Loucy (cell line): ENCODE results near the gene NME3.

ENCODE experiments used
- H2AFZ ChIP-seq: fragments of 200-600 bp; sonication (generic); 2 replicates; pipeline ENCODE4 v1.6.0; 2016; ENCODE audit warnings: antibody characterized with exemption, mild to moderate bottlenecking, low read length, moderate library complexity
- H3F3A ChIP-seq: fragments of 200-600 bp; 2 replicates; pipeline ENCODE4 v1.6.0; 2016; ENCODE audit warnings: antibody characterized with exemption, low read depth, mild to moderate bottlenecking
- H3K27me3 ChIP-seq: fragments of 200-600 bp; sonication (generic); 2 replicates; pipeline ENCODE4 v1.6.1; 2014; ENCODE audit warnings: low read length, mild to moderate bottlenecking; ENCODE audit not compliant: insufficient read depth, poor library complexity, severe bottlenecking
- H3K36me3 ChIP-seq: fragments of 200-600 bp; sonication (generic); 2 replicates; pipeline ENCODE4 v1.6.1; 2016; ENCODE audit warnings: low read length; ENCODE audit not compliant: insufficient read depth
- H3K4me1 ChIP-seq: fragments of 200-600 bp; sonication (generic); 2 replicates; pipeline ENCODE4 v1.5.1; 2014; ENCODE audit warnings: low read length, mild to moderate bottlenecking; ENCODE audit not compliant: insufficient read depth, poor library complexity, severe bottlenecking
- H3K4me2 ChIP-seq: fragments of 200-600 bp; sonication (generic); 2 replicates; pipeline ENCODE4 v1.6.0; 2014; ENCODE audit warnings: antibody characterized with exemption, low read length, low read depth, mild to moderate bottlenecking; ENCODE audit not compliant: poor library complexity, severe bottlenecking
- H3K4me3 ChIP-seq: fragments of 200-600 bp; sonication (generic); 2 replicates; pipeline ENCODE4 v1.5.1; 2014; ENCODE audit warnings: low read length, mild to moderate bottlenecking, mixed read lengths; ENCODE audit not compliant: poor library complexity, severe bottlenecking
- H3K79me2 ChIP-seq: fragments of 200-600 bp; sonication (generic); 2 replicates; pipeline ENCODE4 v1.6.1; 2014; ENCODE audit warnings: low read length; ENCODE audit not compliant: insufficient read depth
- H3K9ac ChIP-seq: fragments of 200-600 bp; sonication (generic); 2 replicates; pipeline ENCODE4 v1.6.0; 2014; ENCODE audit warnings: mild to moderate bottlenecking, low read depth, low read length, moderate library complexity; ENCODE audit not compliant: poor library complexity, severe bottlenecking
- H3K9me2 ChIP-seq: fragments of 200-600 bp; sonication (generic); replicated peaks from 2 replicates; pipeline ENCODE4 v1.6.1; 2016; ENCODE audit warnings: low read depth, low read length, mixed read lengths
- H3K9me3 ChIP-seq: fragments of 200-600 bp; sonication (generic); 2 replicates; pipeline ENCODE4 v1.6.1; 2014; ENCODE audit warnings: mild to moderate bottlenecking, antibody characterized with exemption, low read length, low read depth; ENCODE audit not compliant: insufficient read depth
- H4K20me1 ChIP-seq: fragments of 200-600 bp; sonication (generic); 2 replicates; pipeline ENCODE4 v1.6.0; 2014; ENCODE audit warnings: antibody characterized with exemption, low read length, mild to moderate bottlenecking; ENCODE audit not compliant: insufficient read depth, poor library complexity, severe bottlenecking
- EZH2phosphoT487 ChIP-seq: fragments of 200-600 bp; IDR thresholded peaks from 2 replicates; pipeline ENCODE4 v1.6.1; 2018; ENCODE audit warnings: antibody characterized with exemption, mild to moderate bottlenecking, moderate library complexity, borderline replicate concordance
- TF ChIP-seq, protein P1 (sequence below): fragments of 200-600 bp; sonication (generic); conservative IDR thresholded peaks from 2 replicates; pipeline ENCODE4 v1.5.1; 2014; ENCODE audit warnings: mild to moderate bottlenecking, antibody characterized with exemption, low read length

The NME3 gene

DNA sequence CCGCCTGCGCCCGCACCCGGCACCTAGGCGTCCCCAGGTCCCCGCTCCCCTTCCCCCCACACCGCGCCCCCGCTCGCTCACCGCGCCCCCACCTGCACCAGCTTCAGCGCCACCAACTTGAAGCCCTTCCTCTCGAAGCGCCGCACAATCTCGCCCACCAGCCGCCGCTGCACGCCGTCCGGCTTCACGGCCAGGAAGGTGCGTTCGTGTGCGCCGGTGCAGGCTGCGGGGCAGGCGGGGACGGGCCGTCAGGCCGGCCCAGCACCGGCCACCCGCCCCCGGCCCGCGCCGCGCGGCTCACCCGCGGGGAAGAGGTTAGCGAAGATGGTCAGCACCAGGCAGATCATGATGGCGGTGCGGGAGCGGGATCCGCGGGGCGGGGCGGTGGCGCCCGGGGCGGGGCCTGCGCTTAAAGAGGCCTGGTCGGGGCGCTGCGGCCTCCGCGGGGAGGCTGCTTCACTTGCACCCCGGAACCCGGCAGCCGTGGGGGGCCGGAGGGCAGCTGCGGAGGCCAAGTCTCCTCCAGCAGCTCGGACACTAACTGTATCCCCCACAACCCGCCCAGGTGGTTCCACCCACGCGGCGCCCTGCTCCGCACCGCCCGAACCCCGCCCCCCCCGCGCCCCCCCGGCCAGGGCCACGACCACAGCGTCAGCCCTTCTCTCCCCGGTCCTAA is at the start of gene NME3:
Gene NME3, minus strand, starts transcription at position 356 of the 676 bp plus-strand sequence. Its CDS starts 9 bp downstream, at position 347.
- no peaks in the 10 kb centered on the region for H3K36me3 ChIP-seq
- H3K9ac ChIP-seq: peak within 1 kb of the TSS; percentile 86
- no peaks in the 10 kb centered on the region for H3F3A ChIP-seq
- no peaks in the 10 kb centered on the region for H3K9me2 ChIP-seq
- peak within 1 kb of the TSS; percentile 85 for H3K4me2 ChIP-seq
- no peak within 1 kb of the TSS; the same call in 1 of the 2 replicates for H2AFZ ChIP-seq
- no peaks in the 10 kb centered on the region for H3K4me1 ChIP-seq
- no peaks in the 10 kb centered on the region for H3K27me3 ChIP-seq
- H3K9me3 ChIP-seq: no peaks in the 10 kb centered on the region
- TF ChIP-seq EZH2phosphoT487: no peak
- TF ChIP-seq, protein P1, sequence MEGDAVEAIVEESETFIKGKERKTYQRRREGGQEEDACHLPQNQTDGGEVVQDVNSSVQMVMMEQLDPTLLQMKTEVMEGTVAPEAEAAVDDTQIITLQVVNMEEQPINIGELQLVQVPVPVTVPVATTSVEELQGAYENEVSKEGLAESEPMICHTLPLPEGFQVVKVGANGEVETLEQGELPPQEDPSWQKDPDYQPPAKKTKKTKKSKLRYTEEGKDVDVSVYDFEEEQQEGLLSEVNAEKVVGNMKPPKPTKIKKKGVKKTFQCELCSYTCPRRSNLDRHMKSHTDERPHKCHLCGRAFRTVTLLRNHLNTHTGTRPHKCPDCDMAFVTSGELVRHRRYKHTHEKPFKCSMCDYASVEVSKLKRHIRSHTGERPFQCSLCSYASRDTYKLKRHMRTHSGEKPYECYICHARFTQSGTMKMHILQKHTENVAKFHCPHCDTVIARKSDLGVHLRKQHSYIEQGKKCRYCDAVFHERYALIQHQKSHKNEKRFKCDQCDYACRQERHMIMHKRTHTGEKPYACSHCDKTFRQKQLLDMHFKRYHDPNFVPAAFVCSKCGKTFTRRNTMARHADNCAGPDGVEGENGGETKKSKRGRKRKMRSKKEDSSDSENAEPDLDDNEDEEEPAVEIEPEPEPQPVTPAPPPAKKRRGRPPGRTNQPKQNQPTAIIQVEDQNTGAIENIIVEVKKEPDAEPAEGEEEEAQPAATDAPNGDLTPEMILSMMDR: no peak
- H3K4me3 ChIP-seq: peak within 1 kb of the TSS; percentile 95
- H4K20me1 ChIP-seq: peaks cover 10% of the 10 kb centered on the region
- H3K79me2 ChIP-seq: peaks cover 23% of the 10 kb centered on the region; the same call in 1 of the 2 replicates

DNA sequence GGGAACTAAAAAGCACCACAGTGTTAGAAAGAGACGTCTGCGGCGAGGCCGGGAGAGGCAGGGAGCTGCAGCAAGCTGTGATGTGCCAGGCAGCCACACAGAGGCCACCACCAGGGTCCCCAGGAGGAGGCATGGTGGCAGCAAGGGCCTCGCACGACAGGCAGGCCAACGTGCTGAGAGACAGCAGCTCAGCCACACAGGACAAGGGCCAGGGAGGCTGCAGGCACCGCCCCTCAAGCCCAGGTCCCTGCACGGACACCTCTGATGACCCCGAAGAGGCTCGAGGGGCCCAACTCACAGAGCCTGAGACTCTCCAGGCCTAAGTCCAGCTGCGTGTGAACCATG is 49.6 kb upstream of the NME3 start:
- Histone ChIP-seq H2AFZ (no peak overlapping the region), H3K4me1 (no peaks in the 10 kb centered on the region), H3K27me3 (no peaks in the 10 kb centered on the region), H4K20me1 (no peaks in the 10 kb centered on the region), H3K9me3 (no peaks in the 10 kb centered on the region), H3K36me3 (no peaks in the 10 kb centered on the region), H3F3A (no peaks in the 10 kb centered on the region), H3K4me3 (no peak overlapping the region), H3K4me2 (no peak overlapping the region), H3K79me2 (peaks cover 8% of the 10 kb centered on the region; the same call in 1 of the 2 replicates), H3K9me2 (no peaks in the 10 kb centered on the region), H3K9ac (no peak overlapping the region)
- TF ChIP-seq, protein P1: no peak
- no peak for TF ChIP-seq EZH2phosphoT487

DNA sequence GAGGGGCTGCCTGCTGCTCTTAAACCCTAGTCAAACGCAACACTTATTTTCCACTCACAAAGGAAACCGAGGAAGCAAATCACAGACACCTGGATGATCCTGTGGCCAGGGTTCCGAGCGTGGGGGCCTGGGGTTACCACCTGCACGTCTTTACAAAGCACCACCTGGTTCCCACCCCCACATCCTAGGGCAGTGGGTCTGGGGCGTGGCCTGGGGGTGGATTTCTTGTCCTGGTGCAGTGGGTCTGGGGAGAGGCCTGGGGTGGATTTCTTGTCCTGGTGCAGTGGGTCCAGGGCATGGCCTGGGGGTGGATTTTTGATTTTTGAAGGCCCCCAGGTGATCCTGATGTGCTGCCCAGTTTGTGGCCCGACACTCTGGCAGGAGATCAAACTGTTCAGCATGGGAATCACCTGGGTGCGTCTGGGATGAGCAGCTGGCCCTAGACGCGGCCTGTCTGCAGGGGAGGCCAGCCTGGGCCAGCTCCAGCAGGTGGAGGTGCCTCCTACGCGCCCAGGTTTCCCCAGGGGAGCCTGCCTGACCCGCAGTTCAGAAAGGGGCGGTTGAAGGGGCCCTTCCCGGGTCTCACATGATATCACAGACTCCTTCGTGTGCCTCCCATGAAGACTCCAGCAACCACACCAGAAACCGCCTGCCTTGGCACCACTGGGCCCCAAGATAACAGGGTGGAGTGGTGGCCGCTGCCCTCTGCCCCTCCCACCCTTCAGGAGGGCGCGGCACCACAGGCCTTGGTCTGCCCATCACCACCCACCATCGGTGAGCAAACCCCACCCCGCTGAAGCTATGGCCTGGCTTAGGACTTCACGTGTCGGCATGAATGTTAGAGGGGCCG is 49.0 kb upstream of the NME3 start:
- H3K36me3 ChIP-seq: no peaks in the 10 kb centered on the region
- no peaks in the 10 kb centered on the region for H3K9me2 ChIP-seq
- H3K27me3 ChIP-seq: no peaks in the 10 kb centered on the region

More for the DNA sequence above, 49.0 kb upstream of the NME3 start:
- no peak overlapping the region for H2AFZ ChIP-seq
- H3K4me1 ChIP-seq: no peaks in the 10 kb centered on the region
- no peaks in the 10 kb centered on the region for H3F3A ChIP-seq
- no peak for TF ChIP-seq EZH2phosphoT487
- TF ChIP-seq, protein P1: no peak
- H3K9me3 ChIP-seq: no peaks in the 10 kb centered on the region
- no peak overlapping the region for H3K4me3 ChIP-seq
- H4K20me1 ChIP-seq: no peaks in the 10 kb centered on the region
- peaks cover 2% of the 10 kb centered on the region; the same call in 1 of the 2 replicates for H3K79me2 ChIP-seq
- H3K9ac ChIP-seq: no peak overlapping the region
- no peak overlapping the region for H3K4me2 ChIP-seq
